Effector memory CD8-positive, alpha-beta T cell (primary cell): ENCODE measurements around the gene CRACDL.

Experiments
- ATAC-seq: fragments of 150-1000 bp; cut with Tn5 transposase; replicated peaks from 2 replicates; pipeline ENCODE4 v1.10.0; 2021; ENCODE audit warnings: mild to moderate bottlenecking, moderate library complexity
- DNase-seq, 3 experiments: peaks; one replicate each; pipeline ENCODE4 v3.0.0; 2021
- H3K27ac Mint-ChIP-seq, 2 donors: one replicate each; pipeline ENCODE4 v1.8.0; 2022; ENCODE audit warnings: mild to moderate bottlenecking in 2 of 2, mixed read lengths in 2 of 2, moderate library complexity in 2 of 2
- H3K27me3 Mint-ChIP-seq, 2 donors: one replicate each; pipeline ENCODE4 v1.8.0; 2022; ENCODE audit warnings: mixed read lengths in 2 of 2
- H3K36me3 Mint-ChIP-seq: one replicate; pipeline ENCODE4 v1.8.0; 2022; ENCODE audit warnings: mild to moderate bottlenecking, moderate library complexity, mixed read lengths; ENCODE audit not compliant: insufficient read depth
- H3K4me1 Mint-ChIP-seq, 2 donors: one replicate each; pipeline ENCODE4 v1.8.0; 2022; ENCODE audit warnings: low read depth in 2 of 2, mixed read lengths in 2 of 2
- H3K4me3 Mint-ChIP-seq, 2 donors: one replicate each; pipeline ENCODE4 v1.8.0; 2022; ENCODE audit warnings: mild to moderate bottlenecking in 2 of 2, mixed read lengths in 2 of 2, moderate library complexity in 2 of 2
- H3K9me3 Mint-ChIP-seq, 2 donors: one replicate each; pipeline ENCODE4 v1.8.0; 2022; ENCODE audit warnings: mixed read lengths in 2 of 2

Gene CRACDL

GRCh38 chr2:98824256-98825019 lies 111.6 kb downstream of the CRACDL start:
- Mint-ChIP-seq H3K9me3 (no peaks in the 10 kb centered on the region), H3K4me3 (peak overlapping the region in 1 of 2 donors; percentile 78), H3K27ac (peak overlapping the region; percentile 70 to 84), H3K4me1 (peaks cover 26 to 40% of the 10 kb centered on the region in 2 donors), H3K36me3 (no peaks in the 10 kb centered on the region), H3K27me3 (no peaks in the 10 kb centered on the region)
- no peak for DNase-seq
- ATAC-seq, result no peak

DNA sequence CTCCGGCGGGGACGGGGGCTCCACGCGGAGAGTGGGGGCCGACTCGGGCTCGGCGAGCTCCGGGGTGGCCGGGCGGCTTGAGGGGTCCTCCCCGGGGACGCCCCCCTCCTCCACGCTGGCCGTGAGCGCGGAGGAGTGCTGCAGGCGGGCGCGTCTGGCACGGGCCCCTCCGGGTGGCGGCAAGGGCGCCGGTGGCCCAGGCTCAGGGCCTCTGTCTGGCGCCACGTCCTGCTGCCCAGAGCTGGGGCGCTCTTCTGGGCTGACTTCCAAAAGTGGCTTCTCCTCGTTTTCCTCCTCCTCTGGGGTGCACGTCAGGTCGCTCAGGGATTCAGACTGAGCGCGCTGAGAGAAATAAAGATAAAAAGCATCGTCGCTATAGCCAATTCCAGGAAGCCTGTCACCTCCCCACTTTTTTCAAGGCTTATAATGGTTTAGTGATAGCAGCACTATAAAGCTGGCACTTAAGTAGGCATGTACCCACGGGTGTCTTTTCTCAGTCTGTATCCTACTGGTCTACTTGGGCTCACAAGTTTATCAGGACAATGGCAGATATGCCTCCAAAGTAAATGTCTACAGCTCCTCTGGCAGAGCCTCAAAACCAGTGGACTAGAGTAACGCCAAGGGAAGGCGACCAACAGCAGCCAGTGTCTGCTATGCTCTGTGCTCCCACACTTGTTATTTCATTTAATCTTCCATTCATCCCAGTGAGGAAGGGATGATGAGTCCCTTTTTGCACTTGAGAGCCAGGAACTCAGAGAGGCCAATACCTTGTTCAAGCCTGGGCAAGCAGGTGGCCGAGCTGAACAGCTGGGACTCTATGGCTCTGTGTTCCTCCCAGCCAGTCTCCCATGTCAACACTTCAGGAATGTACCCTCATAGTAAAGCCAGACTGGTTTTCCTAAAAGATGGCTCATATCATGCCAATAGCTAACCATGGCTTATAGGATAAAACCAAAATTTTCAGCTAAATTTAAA lies 112.5 kb downstream of the CRACDL start:
- Mint-ChIP-seq H3K27ac (peak overlapping the region; percentile 2 to 84), H3K4me1 (peaks cover 20 to 30% of the 10 kb centered on the region in 2 donors), H3K36me3 (no peaks in the 10 kb centered on the region), H3K9me3 (no peaks in the 10 kb centered on the region), H3K4me3 (peak overlapping the region; percentile 66 to 78), H3K27me3 (no peaks in the 10 kb centered on the region)
- no peak for ATAC-seq
- DNase-seq, result no peak

GRCh38 chr2:98822301-98823164 lies 113.5 kb downstream of the CRACDL start:
- Mint-ChIP-seq H3K4me3 (peak overlapping the region; percentile 62 to 72), H3K27me3 (no peaks in the 10 kb centered on the region), H3K4me1 (peaks cover 13 to 20% of the 10 kb centered on the region in 2 donors), H3K36me3 (no peaks in the 10 kb centered on the region), H3K27ac (peak overlapping the region; percentile 2 to 84), H3K9me3 (no peaks in the 10 kb centered on the region)
- DNase-seq (peak; percentile 54 to 63 (median 58)), ATAC-seq (peak; percentile 88)

DNA sequence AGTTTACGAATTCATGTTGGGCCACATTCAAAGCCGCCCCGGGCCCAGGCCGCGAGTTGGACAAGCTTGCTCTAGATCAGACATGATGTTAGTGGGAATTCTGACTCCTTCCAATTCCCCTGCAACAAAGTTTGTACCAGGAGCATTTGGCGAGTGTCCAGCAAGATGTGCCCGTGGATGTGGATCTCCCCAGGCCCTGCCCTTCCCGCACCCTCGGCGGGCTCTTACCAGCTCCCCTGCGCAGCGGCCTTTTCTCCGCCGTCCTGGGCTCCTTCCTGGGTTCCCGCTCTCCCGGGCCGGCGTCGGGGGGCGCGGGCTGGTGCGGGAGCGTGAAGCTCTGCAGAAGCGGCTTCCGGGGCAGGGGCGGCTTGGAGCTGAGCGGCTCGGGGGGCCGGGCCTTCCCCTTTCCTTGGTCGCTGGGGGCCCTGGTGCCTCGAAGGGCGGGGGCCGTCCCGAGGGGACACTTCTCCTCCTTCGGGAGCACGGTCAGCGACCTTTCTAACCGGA lies 114.3 kb downstream of the CRACDL start:
- H3K27ac Mint-ChIP-seq, result no peak overlapping the region
- H3K9me3 Mint-ChIP-seq, result no peaks in the 10 kb centered on the region
- H3K36me3 Mint-ChIP-seq, result no peaks in the 10 kb centered on the region
- peaks cover 15 to 19% of the 10 kb centered on the region in 2 donors for H3K4me1 Mint-ChIP-seq
- DNase-seq (no peak), ATAC-seq (no peak)
- H3K27me3 Mint-ChIP-seq, result peaks cover 0 to under 1% of the 10 kb centered on the region in 2 donors
- H3K4me3 Mint-ChIP-seq, result no peak overlapping the region

DNA sequence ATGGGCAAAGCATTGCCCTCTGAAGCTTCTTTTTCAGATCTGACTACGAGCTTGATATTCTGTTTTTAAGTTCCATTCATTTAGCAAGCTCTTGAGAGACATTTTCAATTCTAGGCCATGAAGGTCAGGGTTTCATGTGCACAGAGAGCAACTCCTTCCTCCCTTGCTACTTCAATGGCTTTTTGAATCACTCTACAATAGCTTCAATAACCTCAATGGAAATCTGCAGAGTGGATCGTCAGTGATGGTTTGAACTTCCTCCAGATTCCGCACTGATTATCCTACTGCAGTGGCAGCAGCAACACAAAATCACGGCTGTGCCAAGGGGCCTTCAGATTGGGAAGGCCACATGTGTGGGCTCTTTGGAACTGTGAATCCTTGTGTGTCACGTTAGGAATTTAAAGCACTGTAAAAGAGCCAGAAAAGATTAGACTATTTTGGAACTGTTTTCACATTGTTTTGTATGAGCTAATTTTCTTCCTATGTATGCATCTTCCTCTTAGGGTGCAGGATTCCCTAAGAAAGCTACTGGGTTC lies 116.7 kb downstream of the CRACDL start:
- no peak for DNase-seq

DNA sequence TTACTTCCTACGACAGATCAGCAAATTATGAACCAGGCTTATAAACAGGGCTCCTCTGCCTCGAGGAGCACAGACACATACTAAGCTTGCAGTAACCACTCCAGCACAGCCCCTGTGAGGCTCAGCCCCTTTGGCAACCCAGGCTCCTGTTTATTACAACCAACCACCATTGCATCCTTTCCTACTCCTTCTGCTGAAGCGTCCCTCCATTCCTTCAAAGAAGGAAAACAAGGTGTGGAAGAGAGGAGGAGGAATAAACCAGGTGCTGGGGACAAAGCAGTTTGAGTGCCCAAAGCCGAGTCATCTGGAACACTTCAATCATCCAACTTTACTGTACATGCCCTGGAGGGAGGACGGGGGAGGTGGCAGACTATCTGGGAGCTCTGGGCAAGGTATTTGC lies 117.9 kb downstream of the CRACDL start:
- Mint-ChIP-seq H3K27me3 (peaks cover 0 to 6% of the 10 kb centered on the region in 2 donors), H3K36me3 (no peaks in the 10 kb centered on the region), H3K4me1 (peaks cover 4 to 12% of the 10 kb centered on the region in 2 donors), H3K9me3 (no peaks in the 10 kb centered on the region), H3K27ac (no peak overlapping the region), H3K4me3 (no peak overlapping the region)
- ATAC-seq, result no peak
- DNase-seq, result no peak

More for the DNA sequence above, 116.7 kb downstream of the CRACDL start:
- Mint-ChIP-seq H3K9me3 (no peaks in the 10 kb centered on the region), H3K4me1 (peaks cover 5 to 21% of the 10 kb centered on the region in 2 donors), H3K36me3 (no peaks in the 10 kb centered on the region), H3K27me3 (peaks cover 0 to 6% of the 10 kb centered on the region in 2 donors), H3K4me3 (no peak overlapping the region), H3K27ac (no peak overlapping the region)
- ATAC-seq, result no peak

GRCh38 chr2:98816281-98816680 lies 119.7 kb downstream of the CRACDL start:
- Mint-ChIP-seq H3K36me3 (no peaks in the 10 kb centered on the region), H3K27me3 (peaks cover under 1 to 6% of the 10 kb centered on the region in 2 donors), H3K9me3 (no peaks in the 10 kb centered on the region), H3K4me3 (no peak overlapping the region), H3K27ac (peak overlapping the region in 1 of 2 donors; percentile 29), H3K4me1 (peaks cover 4 to 12% of the 10 kb centered on the region in 2 donors)
- DNase-seq (no peak), ATAC-seq (no peak)

GRCh38 chr2:98815795-98816194 lies 120.2 kb downstream of the CRACDL start:
- ATAC-seq, result no peak
- H3K9me3 Mint-ChIP-seq, result no peaks in the 10 kb centered on the region
- DNase-seq, result no peak
- H3K4me3 Mint-ChIP-seq, result no peak overlapping the region
- peaks cover 4 to 12% of the 10 kb centered on the region in 2 donors for H3K4me1 Mint-ChIP-seq
- no peaks in the 10 kb centered on the region for H3K36me3 Mint-ChIP-seq
- H3K27me3 Mint-ChIP-seq, result peaks cover 5 to 9% of the 10 kb centered on the region in 2 donors
- no peak overlapping the region for H3K27ac Mint-ChIP-seq

DNA sequence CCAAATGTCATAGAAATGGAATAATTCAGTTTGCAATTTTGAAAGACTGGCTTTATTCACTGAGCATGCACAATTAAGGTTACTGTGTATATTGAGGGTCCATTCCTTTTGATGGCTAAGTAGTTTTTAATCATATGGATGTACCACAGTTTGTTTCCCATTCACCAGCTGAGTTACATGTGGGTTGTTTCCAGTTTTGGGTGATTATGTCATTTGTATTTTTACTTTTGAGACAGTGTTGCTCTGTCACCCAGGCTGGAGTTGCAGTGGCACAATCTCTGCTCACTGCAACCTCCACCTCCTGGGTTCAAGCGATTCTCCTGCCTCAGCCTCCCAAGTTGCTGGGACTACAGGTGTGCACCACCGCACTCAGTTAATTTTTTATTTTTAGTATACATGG lies 124.3 kb downstream of the CRACDL start:
- H3K4me3 Mint-ChIP-seq, result no peak overlapping the region

DNA sequence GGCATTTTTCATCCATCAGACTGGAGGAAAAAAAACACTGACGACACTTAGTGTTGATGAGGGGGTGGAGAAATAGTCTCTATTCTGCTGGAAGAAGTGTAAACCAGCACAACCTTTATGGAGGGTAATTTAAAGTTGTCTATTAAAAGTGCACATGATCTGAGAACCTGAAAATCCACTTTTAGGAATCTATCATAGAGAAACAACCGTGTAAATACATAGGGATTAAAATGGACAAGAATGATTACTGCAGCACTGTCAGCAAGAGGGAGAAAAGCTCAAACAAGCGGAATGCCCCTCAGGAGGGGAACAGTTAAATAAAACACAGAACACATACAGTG lies 125.5 kb downstream of the CRACDL start:
- Mint-ChIP-seq H3K4me1 (peaks cover 9 to 10% of the 10 kb centered on the region in 2 donors), H3K27me3 (peaks cover 9 to 18% of the 10 kb centered on the region in 2 donors), H3K36me3 (peaks cover 3% of the 10 kb centered on the region), H3K9me3 (no peaks in the 10 kb centered on the region), H3K27ac (no peak overlapping the region), H3K4me3 (no peak overlapping the region)
- ATAC-seq (no peak), DNase-seq (no peak)

More for the DNA sequence above, 124.3 kb downstream of the CRACDL start:
- peaks cover 3% of the 10 kb centered on the region for H3K36me3 Mint-ChIP-seq
- H3K27me3 Mint-ChIP-seq, result peaks cover 15 to 18% of the 10 kb centered on the region in 2 donors
- H3K9me3 Mint-ChIP-seq, result no peaks in the 10 kb centered on the region
- ATAC-seq, result no peak
- H3K27ac Mint-ChIP-seq, result no peak overlapping the region
- peaks cover 9 to 17% of the 10 kb centered on the region in 2 donors for H3K4me1 Mint-ChIP-seq
- DNase-seq, result no peak

DNA sequence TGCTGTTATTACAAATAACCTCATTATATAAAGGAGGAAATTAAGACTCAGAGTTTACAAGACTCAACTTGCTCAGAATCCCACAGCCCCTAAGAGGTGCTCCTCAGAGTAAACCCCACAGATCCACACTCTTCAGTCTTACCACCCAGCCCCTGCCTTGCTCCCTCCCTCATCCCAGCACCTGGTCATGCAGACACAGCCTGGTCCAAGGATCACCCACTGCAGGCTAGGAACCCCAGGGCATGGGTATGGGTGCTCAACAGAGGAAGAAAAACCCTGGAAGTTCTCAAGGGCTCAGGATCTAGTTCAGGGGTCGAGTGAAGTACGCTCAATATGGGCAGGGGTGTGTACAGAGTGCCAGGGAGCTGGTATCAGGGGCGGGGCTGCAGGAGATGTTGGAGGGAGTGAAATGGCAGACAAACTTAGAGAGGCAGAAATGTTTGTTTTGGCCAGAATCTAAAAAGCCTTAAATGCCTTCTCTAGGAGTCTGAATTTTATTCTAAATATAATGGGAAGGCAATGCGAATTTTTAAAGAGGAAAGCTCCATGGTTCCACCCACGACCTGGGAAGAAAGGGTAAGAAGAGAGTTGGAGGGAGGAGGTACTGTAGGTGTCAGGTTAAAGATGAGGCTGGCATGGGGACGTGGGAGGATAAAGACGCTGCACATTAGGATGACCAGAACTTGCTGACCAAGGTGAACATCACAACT lies 126.0 kb downstream of the CRACDL start:
- Mint-ChIP-seq H3K27me3 (peaks cover 9 to 18% of the 10 kb centered on the region in 2 donors), H3K4me1 (peaks cover 5 to 9% of the 10 kb centered on the region in 2 donors), H3K27ac (peak overlapping the region in 1 of 2 donors; percentile 32), H3K36me3 (peaks cover 3% of the 10 kb centered on the region), H3K4me3 (no peak overlapping the region), H3K9me3 (no peaks in the 10 kb centered on the region)
- ATAC-seq (no peak), DNase-seq (no peak)

DNA sequence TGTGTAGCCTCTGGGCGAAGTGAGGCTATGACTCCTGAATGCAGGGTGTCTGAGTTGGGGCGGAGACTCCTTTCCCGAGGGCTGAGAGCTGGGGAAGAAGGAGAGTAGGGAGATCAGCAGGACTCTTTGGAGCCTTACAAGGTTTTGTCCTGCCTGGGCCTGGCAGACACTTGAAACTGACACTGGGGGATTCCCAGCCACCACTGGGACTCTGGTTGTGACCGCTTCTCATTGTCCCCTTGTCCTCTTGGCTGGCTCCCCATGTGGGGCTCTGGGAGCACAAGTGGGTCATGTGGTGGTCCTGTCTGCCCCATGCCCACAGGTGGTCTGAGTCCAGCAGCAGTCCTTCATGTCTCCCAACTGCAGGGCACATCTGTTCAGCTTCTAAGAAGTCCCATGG lies 126.9 kb downstream of the CRACDL start:
- Mint-ChIP-seq H3K9me3 (no peaks in the 10 kb centered on the region), H3K27me3 (peaks cover 9 to 18% of the 10 kb centered on the region in 2 donors), H3K4me1 (peaks cover 5 to 9% of the 10 kb centered on the region in 2 donors), H3K27ac (no peak overlapping the region), H3K4me3 (no peak overlapping the region), H3K36me3 (peaks cover 3% of the 10 kb centered on the region)
- DNase-seq (no peak), ATAC-seq (no peak)
